ENCODE data around the gene RAB17. TPM values are rescaled to one million over a fixed set of nuclear protein-coding genes. Genes with fewer than 3 reads are reported as not detected.

The RAB17 gene
- total RNA-seq, 1 experiment from 2014 or later: 86.3 TPM

- H3K36me3 ChIP-seq (ENCODE audit: low read depth): peaks cover 62% of the 10 kb centered on the region
- no peaks in the 10 kb centered on the region for H3K9me2 ChIP-seq (ENCODE audit: insufficient read depth)
- TF ChIP-seq EZH2 (IDR thresholded peaks at IDR 0.05; ENCODE audit: low read depth) (no peak), CTCF (conservative IDR thresholded peaks at IDR 0.05) (no peak)
- H4K20me1 ChIP-seq (ENCODE audit: insufficient read depth): 0 out of 2 replicates have a peak, but pooled peaks cover 7% of the 10 kb centered on the region
- H3F3A ChIP-seq (ENCODE audit: insufficient read depth, low read depth): peaks cover 34% of the 10 kb centered on the region
- no peak for DNase-seq
- no peaks in the 10 kb centered on the region for H3K79me2 ChIP-seq (ENCODE audit: low read depth)
- no peaks in the 10 kb centered on the region for H3K9me3 ChIP-seq (ENCODE audit: insufficient read depth, low read depth)
- no peak overlapping the region for H2AFZ ChIP-seq
- H3K4me3 ChIP-seq: no peak overlapping the region
- no peak overlapping the region for H3K4me2 ChIP-seq
- POLR2A ChIA-PET (ENCODE audit: unreplicated experiment): interaction anchor here (0.6 kb wide), 1 partner anchor 106 kb away, joined by 5 read pairs; no protein-coding TSS in a partner anchor
- no peaks in the 10 kb centered on the region for H3K4me1 ChIP-seq (replicated peaks; ENCODE audit: insufficient read depth)
- CTCF ChIA-PET: no interaction called here
- no peaks in the 10 kb centered on the region for H3K27me3 ChIP-seq (ENCODE audit: insufficient read depth, low read depth)
- no TSS peak for BruUV-seq (replicated peaks)
- intact Hi-C loops (cut with micrococcal nuclease; ENCODE audit: unreplicated experiment): no loop called here
- H3K27ac ChIP-seq: no peak overlapping the region
Measured at GRCh38 chr2:237527233-237527632, 63.3 kb downstream of the RAB17 start.

- peaks cover 48% of the 10 kb centered on the region for H3K36me3 ChIP-seq (ENCODE audit: low read depth)
- DNase-seq: no peak
- ChIA-PET CTCF (no interaction called here), POLR2A (ENCODE audit: unreplicated experiment) (no interaction called here)
- intact Hi-C loops (cut with micrococcal nuclease; ENCODE audit: unreplicated experiment): no loop called here
- no peaks in the 10 kb centered on the region for H3K9me3 ChIP-seq (ENCODE audit: insufficient read depth, low read depth)
- H3K27me3 ChIP-seq (ENCODE audit: insufficient read depth, low read depth): no peaks in the 10 kb centered on the region
- no peak overlapping the region for H2AFZ ChIP-seq
- peaks cover 25% of the 10 kb centered on the region for H3F3A ChIP-seq (ENCODE audit: insufficient read depth, low read depth)
- no peak overlapping the region for H3K27ac ChIP-seq
- no peaks in the 10 kb centered on the region for H3K79me2 ChIP-seq (ENCODE audit: low read depth)
- TF ChIP-seq CTCF (conservative IDR thresholded peaks at IDR 0.05): no peak
- TF ChIP-seq EZH2 (IDR thresholded peaks at IDR 0.05; ENCODE audit: low read depth): no peak
- no peak overlapping the region for H3K4me2 ChIP-seq
- BruUV-seq (replicated peaks): no TSS peak
- H3K4me3 ChIP-seq: no peak overlapping the region
- H4K20me1 ChIP-seq (ENCODE audit: insufficient read depth): no peaks in the 10 kb centered on the region
- no peaks in the 10 kb centered on the region for H3K9me2 ChIP-seq (ENCODE audit: insufficient read depth)
- no peaks in the 10 kb centered on the region for H3K4me1 ChIP-seq (replicated peaks; ENCODE audit: insufficient read depth)
Measured at GRCh38 chr2:237525559-237526157, 64.9 kb downstream of the RAB17 start.

GRCh38 chr2:237524631-237525030 is 65.9 kb downstream of the RAB17 start:
- DNase-seq: no peak
- no peaks in the 10 kb centered on the region for H3K27me3 ChIP-seq (ENCODE audit: insufficient read depth, low read depth)
- H3K4me3 ChIP-seq: no peak overlapping the region
- no peak overlapping the region for H3K27ac ChIP-seq
- H3F3A ChIP-seq (ENCODE audit: insufficient read depth, low read depth): peaks cover 19% of the 10 kb centered on the region
- POLR2A ChIA-PET (ENCODE audit: unreplicated experiment): interaction anchor here (0.8 kb wide), 1 partner anchor 31 kb away, joined by 5 read pairs; no protein-coding TSS in a partner anchor
- no peaks in the 10 kb centered on the region for H3K79me2 ChIP-seq (ENCODE audit: low read depth)
- peaks cover 5% of the 10 kb centered on the region; the same call in 1 of the 2 replicates for H4K20me1 ChIP-seq (ENCODE audit: insufficient read depth)
- peaks cover 46% of the 10 kb centered on the region for H3K36me3 ChIP-seq (ENCODE audit: low read depth)
- H3K9me2 ChIP-seq (ENCODE audit: insufficient read depth): no peaks in the 10 kb centered on the region
- no TSS peak for BruUV-seq (replicated peaks)
- H3K4me1 ChIP-seq (replicated peaks; ENCODE audit: insufficient read depth): no peaks in the 10 kb centered on the region
- intact Hi-C loops (cut with micrococcal nuclease; ENCODE audit: unreplicated experiment): no loop called here
- no peak overlapping the region for H3K4me2 ChIP-seq
- no peak for TF ChIP-seq EZH2 (IDR thresholded peaks at IDR 0.05; ENCODE audit: low read depth)
- CTCF ChIA-PET: no interaction called here
- H3K9me3 ChIP-seq (ENCODE audit: insufficient read depth, low read depth): no peaks in the 10 kb centered on the region
- no peak overlapping the region for H2AFZ ChIP-seq

Other genes starting within 250 kb of the RAB17 start
- 0.57 and 0.75 TPM in 2 replicates for gene COL6A3, start 176.6 kb downstream of the RAB17 start, total RNA-seq (2021)
- 237 and 283 TPM in 2 replicates for gene MLPH, start 103.5 kb downstream of the RAB17 start, total RNA-seq (2021)
- gene PRLH, start 24.2 kb downstream of the RAB17 start, total RNA-seq (2021): not detected in 2 replicates
- gene LRRFIP1, start 36.9 kb upstream of the RAB17 start, total RNA-seq (2021): 221 and 238 TPM in 2 replicates
- gene RBM44, start 208.0 kb upstream of the RAB17 start, total RNA-seq (2021): 0.94 and 1.5 TPM in 2 replicates

Data from PC-9 (cell line).